A172 (cell line): ENCODE results near the gene PLEKHA1. TPM values are rescaled to one million over a fixed set of nuclear protein-coding genes. Genes with fewer than 3 reads are reported as not detected.
A peak's percentile ranks its signal among the peaks of the same experiment; 100 is the strongest.

Experiments
- DNase-seq: peaks from one replicate; pipeline ENCODE4 v3.0.0-alpha.2; 2015; ENCODE audit warnings: low spot score
- total RNA-seq: library from RNA; depleted of rRNA; stranded (reverse); fragments of >200 nt; shearing (Covaris generic); gene quantifications from 2 replicates; pipeline ENCODE4 v1.2.3, GENCODE V29; 2014

PLEKHA1 gene
- total RNA-seq, 1 experiment from 2014 or later: 5.6 TPM

- no peak for DNase-seq
These were observed 2.0 kb downstream of the PLEKHA1 start for GRCh38 chr10:122376364-122376961.

- DNase-seq: no peak
These were observed 4.5 kb downstream of the PLEKHA1 start for GRCh38 chr10:122379041-122379440.

GRCh38 chr10:122379537-122379936 lies 5.0 kb downstream of the PLEKHA1 start:
- DNase-seq: no peak

- no peak for DNase-seq
These were observed 6.2 kb downstream of the PLEKHA1 start for GRCh38 chr10:122380703-122381102.

GRCh38 chr10:122381680-122382079 lies 7.2 kb downstream of the PLEKHA1 start:
- no peak for DNase-seq

- DNase-seq: no peak
These were observed 12.0 kb downstream of the PLEKHA1 start for GRCh38 chr10:122386514-122386913.

- no peak for DNase-seq
These were observed 13.1 kb downstream of the PLEKHA1 start for GRCh38 chr10:122387572-122387971.

GRCh38 chr10:122388287-122388997 lies 13.9 kb downstream of the PLEKHA1 start:
- no peak for DNase-seq

- no peak for DNase-seq
These were observed 15.8 kb downstream of the PLEKHA1 start for GRCh38 chr10:122390271-122390670.

GRCh38 chr10:122390679-122391078 lies 16.2 kb downstream of the PLEKHA1 start:
- no peak for DNase-seq

- no peak for DNase-seq
These were observed 17.4 kb downstream of the PLEKHA1 start for GRCh38 chr10:122391875-122392274.

- DNase-seq: no peak
These were observed 18.3 kb downstream of the PLEKHA1 start for GRCh38 chr10:122392835-122393234.

- no peak for DNase-seq
These were observed 18.8 kb downstream of the PLEKHA1 start for GRCh38 chr10:122393288-122393687.

- no peak for DNase-seq
These were observed 28.1 kb downstream of the PLEKHA1 start for GRCh38 chr10:122402548-122403131.

- DNase-seq: no peak
These were observed 30.1 kb downstream of the PLEKHA1 start for GRCh38 chr10:122404576-122404975.

- DNase-seq: no peak
These were observed 33.0 kb downstream of the PLEKHA1 start for GRCh38 chr10:122407375-122408125.

- DNase-seq: no peak
These were observed 38.8 kb downstream of the PLEKHA1 start for GRCh38 chr10:122413327-122413726.

GRCh38 chr10:122417667-122418066 lies 43.2 kb downstream of the PLEKHA1 start:
- DNase-seq: peak; percentile 22

- DNase-seq: no peak
These were observed 44.5 kb downstream of the PLEKHA1 start for GRCh38 chr10:122419016-122419415.

GRCh38 chr10:122419876-122420623 lies 45.5 kb downstream of the PLEKHA1 start:
- DNase-seq: no peak

- no peak for DNase-seq
These were observed 46.1 kb downstream of the PLEKHA1 start for GRCh38 chr10:122420624-122421007.
